ENCODE results near the gene ELL3.
"Not testable (repeated sequence)": the region's sequence is repeated elsewhere in the genome, so short reads cannot be mapped to it uniquely, and the experiment has no call there.

The ELL3 gene

GRCh38 chr15:43776718-43777266 is at the start of gene ELL3:
Gene ELL3 (minus strand): TSS chr15:43776966. CDS start chr15:43776901, 65 bp downstream.
- DNase-seq, result no peak

GRCh38 chr15:43826029-43826507 is 49.3 kb upstream of the ELL3 start:
- DNase-seq, result no peak

DNA sequence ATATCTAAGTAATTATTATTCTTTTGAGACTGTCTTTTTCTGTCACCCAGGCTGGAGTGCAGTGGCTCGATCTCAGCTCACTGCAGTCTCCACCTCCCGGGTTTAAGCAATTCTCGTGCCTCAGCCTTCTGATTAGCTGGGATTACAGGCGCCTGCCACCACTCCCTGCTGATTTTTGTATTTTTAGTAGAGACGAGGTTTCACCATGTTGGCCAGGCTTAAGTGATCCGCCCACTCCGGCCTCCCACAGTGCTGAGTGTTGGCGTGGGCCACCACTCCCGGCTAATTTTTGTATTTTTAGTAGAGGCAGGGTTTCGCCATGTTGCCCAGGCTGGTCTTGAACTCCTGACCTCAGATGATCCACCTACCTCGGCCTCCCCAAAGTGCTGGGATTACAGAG is 48.5 kb upstream of the ELL3 start:
- not testable (repeated sequence) for DNase-seq

GRCh38 chr15:43824302-43825246 is 47.8 kb upstream of the ELL3 start, which contains the start of gene MFAP1:
Gene MFAP1 (minus strand): TSS chr15:43824690. CDS start chr15:43824569, 121 bp downstream.
- peak; percentile 92 for DNase-seq

GRCh38 chr15:43821505-43821904 is 44.7 kb upstream of the ELL3 start:
- DNase-seq, result no peak

- not testable (repeated sequence) for DNase-seq
Measured at GRCh38 chr15:43815064-43815463, 38.3 kb upstream of the ELL3 start.

DNA sequence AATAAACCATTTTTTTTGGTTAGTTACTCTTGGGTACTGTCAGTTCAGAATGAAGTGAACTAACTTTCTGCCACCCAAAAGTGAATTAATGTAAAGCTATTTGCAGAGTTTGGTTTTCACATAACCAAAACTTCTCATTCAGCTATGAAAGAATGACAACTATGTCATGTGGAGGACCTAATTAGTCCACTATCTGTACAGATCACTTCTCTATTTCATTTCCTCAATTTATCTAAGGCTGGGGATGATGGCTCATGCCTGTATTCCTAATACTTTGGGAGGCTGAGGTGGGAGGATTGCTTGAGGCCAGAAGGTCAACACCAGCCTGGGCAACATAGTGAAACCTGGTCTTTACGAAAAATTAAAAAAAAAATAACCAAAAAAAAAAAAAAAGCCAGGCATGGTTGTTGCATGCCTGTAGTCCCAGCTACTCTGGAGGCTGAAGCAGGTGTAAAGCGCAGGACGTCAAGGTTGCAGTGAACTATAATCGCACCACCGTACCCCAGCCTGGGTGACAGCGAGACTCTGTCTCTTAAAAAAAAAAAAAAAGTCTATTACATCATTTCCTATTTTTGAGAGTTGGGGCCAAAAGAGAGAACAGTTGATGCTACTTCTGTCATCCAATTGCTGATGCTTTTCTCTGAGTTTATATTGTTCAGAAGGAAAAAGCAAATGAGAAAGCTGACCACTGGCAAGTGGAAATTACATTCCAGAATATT is 32.4 kb upstream of the ELL3 start:
- DNase-seq, result no peak

DNA sequence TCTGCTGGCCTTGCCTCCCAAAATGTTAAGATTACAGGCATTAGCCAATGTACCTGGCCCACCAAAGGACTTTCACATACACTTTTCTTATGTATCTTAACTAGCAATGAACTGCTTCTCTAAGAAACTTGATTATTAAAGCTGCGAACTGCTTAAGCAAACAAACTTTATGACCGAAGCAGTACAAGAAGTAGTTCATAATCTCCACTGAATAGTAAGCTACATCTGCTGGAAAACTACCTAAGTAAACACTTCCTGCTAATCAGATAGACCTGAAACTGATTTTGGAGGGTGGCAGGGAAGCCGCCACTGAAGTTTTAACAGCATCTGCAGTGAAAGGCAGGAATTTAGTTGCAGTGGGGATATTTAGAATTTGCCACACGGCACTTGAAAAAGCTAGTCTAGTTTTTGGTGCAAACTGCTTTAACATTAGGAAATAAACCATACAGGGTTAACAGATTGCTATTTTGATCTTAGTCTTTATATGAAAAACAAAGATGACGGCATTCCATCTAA is 31.7 kb upstream of the ELL3 start:
- no peak for DNase-seq

DNA sequence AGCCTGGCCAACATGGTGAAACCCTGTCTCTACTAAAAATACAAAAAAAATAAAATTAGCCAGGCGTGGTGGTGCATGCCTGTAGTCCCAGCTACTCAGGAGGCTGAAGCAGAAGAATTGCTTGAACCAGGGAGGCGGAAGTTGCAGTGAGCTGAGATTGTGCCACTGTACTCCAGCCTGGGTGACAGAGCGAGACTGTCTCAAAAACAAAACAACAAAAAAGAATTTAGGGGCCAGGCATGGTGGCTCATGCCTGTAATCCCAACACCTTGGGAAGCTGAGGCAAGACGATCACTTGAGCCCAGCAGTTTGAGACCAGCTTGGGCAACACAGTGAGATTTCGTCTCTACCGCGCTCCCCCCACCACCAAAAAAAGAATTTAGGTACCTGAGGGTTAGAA is 25.9 kb upstream of the ELL3 start:
- DNase-seq, result not testable (repeated sequence)

- DNase-seq, result peak; percentile 50
Measured at GRCh38 chr15:43800286-43801141, 23.7 kb upstream of the ELL3 start, which contains the start of gene HYPK. Gene HYPK (plus strand): TSS chr15:43800599. CDS start chr15:43800623, 24 bp downstream.

DNA sequence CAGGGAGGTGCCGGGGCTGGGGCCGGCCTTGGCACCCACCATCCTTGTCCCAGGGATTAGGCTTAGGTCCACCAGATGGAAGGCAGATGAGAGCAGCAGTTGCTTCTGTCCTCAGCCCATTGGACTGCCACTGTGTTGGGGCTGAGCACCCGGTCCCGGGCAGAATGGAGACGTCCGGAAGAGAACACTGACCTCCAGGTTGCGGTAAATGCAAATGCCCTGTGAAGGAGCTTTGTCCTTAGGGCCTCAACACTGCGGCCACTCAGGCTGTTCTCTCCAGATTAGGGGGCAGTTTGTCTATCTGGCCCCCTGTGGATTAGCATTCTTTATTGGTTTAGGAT is 23.1 kb upstream of the ELL3 start, which contains the start of gene SERINC4:
Gene SERINC4 (minus strand): TSS at position 276 of the 341 bp plus-strand sequence. CDS start 234 bp downstream, at position 42.
- no peak for DNase-seq

DNA sequence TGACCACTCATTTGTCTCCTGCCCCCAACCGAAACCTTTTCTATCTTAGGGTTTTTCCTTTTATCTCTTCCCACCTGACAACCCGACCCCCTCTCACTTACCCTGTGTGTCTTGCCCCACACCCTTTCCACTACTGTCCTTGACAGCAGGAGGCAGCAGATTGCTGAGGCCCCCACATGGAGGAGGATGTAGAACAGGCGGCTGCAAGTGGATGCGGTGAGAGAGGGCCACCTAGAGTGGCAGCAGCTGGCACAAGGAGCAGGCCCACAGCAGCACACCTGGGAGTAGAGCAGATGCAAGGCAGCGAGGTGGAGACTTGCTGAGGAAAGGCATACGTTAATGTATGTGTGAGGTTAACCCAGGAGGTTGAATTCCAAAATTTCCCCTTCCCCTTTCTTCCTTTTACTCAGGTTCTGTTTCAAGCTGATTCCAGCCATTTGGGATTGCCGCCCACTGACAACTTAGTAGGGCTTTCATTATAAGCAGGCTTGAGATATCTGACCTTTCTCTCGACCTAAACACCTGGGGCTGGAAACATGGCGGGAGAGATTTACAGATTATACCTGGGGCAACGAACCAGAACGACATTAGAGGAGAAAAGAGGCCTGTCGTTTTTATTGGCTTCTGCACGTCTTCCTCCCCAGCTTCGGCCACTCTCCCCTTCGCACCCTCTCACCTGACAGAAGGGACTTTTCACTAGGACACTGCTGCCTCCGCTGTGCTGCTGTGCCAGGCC is 22.6 kb upstream of the ELL3 start:
- no peak for DNase-seq

GRCh38 chr15:43796566-43796965 is 19.8 kb upstream of the ELL3 start:
- DNase-seq, result no peak

GRCh38 chr15:43795997-43796396 is 19.2 kb upstream of the ELL3 start:
- no peak for DNase-seq

DNA sequence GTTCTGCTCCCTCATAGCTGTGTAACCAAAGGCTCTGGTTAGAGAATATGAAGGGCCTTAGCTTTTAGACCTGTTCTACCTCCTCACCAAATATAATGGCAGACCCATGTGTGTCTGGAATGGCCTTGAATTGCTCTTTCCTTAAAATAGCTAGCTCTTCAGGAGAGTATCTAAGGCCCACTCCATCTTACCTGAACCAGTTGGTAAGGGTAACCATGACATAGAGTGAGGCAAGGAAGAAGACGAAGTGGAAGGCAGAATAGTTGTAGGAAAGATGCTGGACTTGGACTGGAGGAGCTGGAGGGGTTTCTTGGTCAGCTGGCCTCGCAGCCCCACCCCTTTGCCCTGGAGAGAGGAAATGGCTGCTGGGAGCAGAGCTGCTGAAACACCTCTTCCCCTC is 18.4 kb upstream of the ELL3 start:
- no peak for DNase-seq

DNA sequence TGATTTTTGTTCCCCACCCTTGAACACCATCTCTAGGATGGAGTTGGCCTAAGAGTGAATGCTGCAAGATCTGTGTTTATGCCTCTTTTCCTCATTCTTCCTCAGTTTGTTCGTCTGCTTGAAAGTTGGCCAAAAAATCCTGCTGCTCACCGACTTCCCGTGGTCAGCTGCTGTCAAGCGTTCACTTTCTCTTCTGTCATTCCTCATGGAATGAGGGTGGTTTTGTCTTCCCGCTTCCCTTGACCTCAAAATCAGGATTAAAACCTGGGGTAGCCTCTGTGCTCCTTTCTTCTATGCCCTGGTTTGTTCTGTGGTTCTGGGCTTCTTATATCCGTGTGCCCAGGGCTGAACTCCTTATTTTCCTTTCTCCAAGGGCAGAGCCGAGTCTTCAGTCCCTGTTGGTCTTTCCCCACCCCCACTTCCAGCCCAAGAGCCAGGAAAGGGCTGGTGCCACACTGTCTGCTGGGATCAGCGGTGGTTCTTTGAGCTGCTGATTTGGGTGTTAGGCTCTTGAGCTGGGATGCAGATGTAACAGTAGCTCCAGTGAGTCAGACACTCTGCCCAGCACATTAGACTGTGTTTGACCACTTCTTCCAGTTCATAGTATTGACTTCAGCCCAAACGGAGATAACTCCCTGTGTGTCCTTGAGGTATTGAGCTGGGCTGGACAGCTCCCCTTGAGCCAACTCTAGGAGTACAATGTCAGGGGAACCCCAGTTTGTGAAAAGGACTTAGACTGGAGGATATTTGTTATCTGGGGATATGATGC is 17.7 kb upstream of the ELL3 start:
- no peak for DNase-seq

- DNase-seq, result no peak
Measured at GRCh38 chr15:43793647-43794046, 16.9 kb upstream of the ELL3 start.

GRCh38 chr15:43792761-43793476 is 16.2 kb upstream of the ELL3 start:
- no peak for DNase-seq

GRCh38 chr15:43791993-43792760 is 15.4 kb upstream of the ELL3 start, which contains the start of gene SERF2:
Gene SERF2 (plus strand): TSS chr15:43792320. CDS start chr15:43792377, 57 bp downstream.
- peak; percentile 96 for DNase-seq
